HG02623 (cell line): ENCODE results near the gene CHST11.

Source experiments
- ATAC-seq: cut with Tn5 transposase; IDR thresholded peaks from one replicate; pipeline ENCODE4 v1.9.1; 2021; ENCODE audit warnings: moderate library complexity; ENCODE audit not compliant: unreplicated experiment

The CHST11 gene

GRCh38 chr12:104643819-104644669 is 187.3 kb downstream of the CHST11 start:
- no peak for ATAC-seq

DNA sequence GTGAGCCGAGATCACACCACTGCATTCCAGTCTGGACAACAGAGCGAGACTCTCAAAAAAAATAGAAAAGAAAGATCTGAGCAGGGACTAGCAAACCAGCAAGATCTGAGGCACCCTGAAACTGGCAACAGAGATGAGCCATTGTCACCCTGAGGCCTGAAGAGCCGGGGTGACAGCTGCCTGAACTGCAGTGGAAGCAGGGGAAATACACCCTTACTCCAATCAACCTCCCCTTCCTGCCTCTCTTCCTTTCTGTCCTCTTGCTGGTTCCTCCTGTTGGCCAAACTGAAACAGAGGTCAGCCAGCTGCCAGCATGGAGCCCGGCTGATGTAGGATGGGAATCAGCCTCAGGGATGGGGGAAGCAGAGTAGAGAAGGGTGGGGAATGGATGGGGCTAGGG is 192.0 kb downstream of the CHST11 start:
- ATAC-seq, result no peak

DNA sequence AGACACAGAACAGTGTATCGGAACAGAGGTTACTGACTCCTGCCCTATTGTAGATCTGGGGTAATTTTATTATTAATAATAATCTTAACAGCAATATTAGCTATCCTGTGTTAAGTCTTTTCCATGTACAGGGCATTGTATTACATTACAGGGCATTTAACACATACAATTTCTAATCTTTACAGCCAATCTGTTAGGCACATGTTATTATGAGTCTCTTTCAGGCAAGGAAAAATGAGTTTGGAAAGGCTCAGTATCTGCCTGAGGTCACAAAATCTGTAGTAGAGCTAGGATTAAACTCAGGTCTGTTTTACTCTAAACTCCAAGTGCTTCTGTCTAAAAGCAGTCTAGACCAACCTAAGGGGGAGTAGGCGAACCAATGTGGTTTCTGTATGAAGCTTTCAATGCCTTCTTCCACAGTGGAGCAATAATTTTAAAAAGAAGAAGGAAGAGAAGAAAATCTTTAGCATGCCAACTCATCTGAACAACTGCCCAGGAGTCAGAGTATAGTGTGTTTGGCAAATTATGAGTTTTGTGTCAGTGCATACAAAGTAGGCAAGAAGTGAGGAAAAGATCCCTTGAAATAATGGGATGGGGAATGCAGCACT is 192.6 kb downstream of the CHST11 start:
- no peak for ATAC-seq

DNA sequence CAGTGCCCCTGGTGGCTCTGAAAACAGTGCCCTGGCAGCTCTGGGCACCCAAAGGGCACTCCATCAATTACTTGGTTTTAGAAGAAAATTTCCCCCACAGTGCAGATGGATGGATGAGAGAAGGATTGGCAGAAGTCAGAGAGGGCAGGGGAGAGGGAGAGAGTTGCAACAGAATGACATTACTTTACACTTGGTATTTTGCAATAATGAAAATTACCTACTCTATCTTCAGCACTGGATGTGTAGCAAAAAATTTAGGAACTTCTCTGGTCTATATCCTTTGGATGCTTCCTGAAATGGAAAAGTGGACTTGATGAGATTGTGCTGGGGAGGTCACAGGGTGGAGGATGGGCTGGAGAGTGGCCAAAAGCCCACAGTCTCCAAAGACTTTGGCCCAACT is 193.2 kb downstream of the CHST11 start:
- ATAC-seq, result no peak

- no peak for ATAC-seq
These were observed 193.8 kb downstream of the CHST11 start for GRCh38 chr12:104650541-104650940.

GRCh38 chr12:104651811-104652210 is 195.1 kb downstream of the CHST11 start:
- no peak for ATAC-seq

- ATAC-seq, result no peak
These were observed 195.6 kb downstream of the CHST11 start for GRCh38 chr12:104652358-104652757.

GRCh38 chr12:104652910-104653309 is 196.2 kb downstream of the CHST11 start:
- ATAC-seq, result no peak

DNA sequence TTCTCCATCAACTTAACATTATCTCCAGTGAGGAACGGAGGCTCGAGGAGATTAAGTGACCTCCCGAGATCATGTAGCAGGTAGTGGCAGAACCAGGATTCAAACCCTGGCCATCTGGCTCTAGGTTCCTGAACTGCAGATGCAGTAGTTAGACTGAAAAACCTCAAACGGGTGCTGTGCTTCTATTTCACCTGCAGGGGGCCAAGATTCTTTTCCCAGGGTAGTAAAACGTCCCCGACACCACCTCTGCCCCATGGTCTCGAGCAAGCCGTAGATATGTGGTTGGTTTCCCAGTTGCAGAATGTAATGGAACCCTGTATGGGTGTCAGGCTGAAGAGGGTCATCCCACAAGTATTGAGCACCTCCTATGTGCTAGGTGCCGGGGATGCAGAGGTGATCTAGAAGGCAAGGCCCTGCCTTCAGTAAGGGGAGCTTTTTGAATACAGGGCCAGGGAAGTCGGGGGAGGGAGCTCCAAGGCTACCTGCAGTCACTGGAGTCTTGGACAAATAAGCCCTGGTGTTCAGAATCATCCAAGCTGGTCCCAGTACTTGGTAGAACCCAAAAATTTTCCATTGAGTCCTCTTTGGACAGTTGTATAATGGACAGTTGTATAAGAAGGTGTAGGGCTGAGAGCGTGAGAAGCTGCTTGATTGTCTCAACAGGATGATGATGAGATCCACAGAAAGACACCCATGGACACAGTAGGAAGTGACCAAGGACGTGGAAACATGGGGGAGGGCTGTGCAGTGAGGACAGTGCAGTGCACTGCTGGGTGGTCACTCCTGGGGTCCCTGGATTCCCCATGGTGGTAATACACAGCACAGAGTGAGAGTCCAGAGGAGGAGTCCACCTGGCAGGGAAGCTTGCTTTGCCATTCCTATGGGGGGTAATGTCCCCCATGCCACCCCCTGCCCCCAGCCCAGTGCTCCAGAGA is 197.2 kb downstream of the CHST11 start:
- ATAC-seq, result no peak

- no peak for ATAC-seq
These were observed 198.2 kb downstream of the CHST11 start for GRCh38 chr12:104654665-104655609.

- ATAC-seq, result no peak
These were observed 199.6 kb downstream of the CHST11 start for GRCh38 chr12:104656383-104656782.

GRCh38 chr12:104656921-104657320 is 200.2 kb downstream of the CHST11 start:
- no peak for ATAC-seq

- ATAC-seq, result no peak
These were observed 201.2 kb downstream of the CHST11 start for GRCh38 chr12:104657726-104658484.

DNA sequence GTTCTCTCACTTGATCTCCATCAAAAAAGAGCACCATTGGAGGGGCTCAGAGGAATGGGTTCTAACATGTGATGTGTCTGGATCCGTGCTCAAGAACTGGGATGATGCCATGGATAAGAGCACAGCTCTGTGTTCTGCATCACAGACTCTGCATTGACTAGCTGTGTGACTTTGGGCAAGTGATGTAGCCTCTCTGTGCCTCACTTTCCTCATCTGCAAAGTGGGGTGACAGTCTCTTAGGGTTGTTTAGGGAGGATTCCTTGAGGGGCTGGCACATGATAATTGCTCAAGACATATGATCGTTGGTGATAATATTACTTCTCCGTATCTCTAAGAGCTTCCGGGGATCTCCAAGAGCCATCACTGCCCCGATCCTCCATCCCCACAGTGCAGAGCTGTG is 202.3 kb downstream of the CHST11 start:
- no peak for ATAC-seq

- no peak for ATAC-seq
These were observed 205.5 kb downstream of the CHST11 start for GRCh38 chr12:104662203-104662602.

- ATAC-seq, result no peak
These were observed 206.2 kb downstream of the CHST11 start for GRCh38 chr12:104662908-104663307.

DNA sequence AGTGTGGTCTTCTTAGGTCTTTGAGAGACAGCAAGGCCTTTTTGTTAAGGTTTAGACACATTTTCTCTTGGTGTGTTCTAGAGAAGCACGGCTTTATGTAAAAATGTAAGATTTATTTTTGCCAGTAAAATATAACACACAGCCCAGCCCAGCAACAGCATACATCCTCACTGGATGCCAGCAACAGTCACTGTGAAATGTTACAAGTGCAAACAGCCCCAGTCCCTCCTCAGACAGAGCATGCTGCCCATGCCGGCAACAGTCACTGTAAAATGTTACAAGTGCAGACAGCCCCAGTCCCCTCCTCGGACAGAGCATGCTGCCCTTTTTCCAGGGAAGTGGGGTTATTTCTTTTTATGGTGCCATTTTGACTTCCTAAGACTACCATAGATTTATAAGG is 207.6 kb downstream of the CHST11 start:
- no peak for ATAC-seq

DNA sequence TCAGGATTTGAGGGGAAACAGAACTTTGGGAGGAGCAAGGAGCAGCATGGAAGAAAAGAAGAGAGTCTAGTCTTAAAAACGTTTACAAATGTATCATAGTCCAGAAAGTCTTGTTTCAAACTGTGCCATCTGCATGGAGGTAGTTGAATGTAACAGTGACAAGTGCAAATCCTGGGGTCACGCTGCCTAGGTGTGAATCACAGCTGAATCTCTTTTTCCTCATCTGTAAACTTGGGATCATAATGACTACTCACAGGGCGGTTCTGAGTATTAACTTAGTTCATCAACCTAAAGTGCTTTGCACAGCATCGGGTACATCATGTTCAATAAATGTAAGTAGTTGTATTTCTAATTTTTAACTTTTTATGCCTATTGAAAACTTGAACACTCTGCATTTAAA is 208.5 kb downstream of the CHST11 start:
- no peak for ATAC-seq

DNA sequence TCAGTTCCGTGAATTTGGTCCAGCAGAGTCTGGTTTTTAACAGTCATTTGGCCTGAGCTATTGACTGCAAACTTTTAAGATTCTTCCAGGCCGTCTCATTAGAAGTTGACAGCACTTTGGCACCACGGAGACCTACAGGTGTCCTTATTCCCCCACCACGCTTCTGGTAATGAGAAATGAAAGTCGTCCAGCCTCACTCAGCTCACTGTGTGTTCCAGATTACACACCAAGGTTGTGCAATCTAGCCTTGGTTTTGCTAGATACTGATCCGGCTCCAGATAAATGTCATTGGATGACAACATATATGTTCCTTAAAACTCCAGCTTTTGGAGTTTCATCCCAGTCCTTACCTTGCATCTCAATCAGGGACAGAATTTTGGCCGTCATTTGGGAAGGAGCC is 210.4 kb downstream of the CHST11 start:
- ATAC-seq, result no peak

DNA sequence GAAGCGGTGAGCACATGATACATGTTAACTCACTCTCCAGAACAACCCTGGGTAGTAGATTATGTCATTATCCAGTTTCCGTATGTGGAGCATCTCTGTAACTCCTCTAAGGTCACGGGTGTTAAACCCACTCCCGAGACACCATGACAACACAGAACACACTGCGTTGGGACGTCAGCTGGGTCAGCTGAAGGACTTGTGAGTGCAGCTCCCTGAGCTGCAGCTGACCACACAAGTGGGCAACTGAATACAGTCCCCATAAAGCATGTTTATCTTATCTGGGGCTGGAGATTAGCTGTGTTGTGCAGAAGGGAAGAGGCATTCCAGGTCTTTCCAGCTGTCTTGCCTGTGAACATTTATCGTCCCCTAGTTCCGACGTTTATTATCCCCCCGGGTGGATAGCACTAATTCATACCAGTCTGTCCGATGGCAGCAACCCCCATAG is 211.5 kb downstream of the CHST11 start:
- ATAC-seq, result no peak
